ENCODE data around the gene NACC2.

DNA sequence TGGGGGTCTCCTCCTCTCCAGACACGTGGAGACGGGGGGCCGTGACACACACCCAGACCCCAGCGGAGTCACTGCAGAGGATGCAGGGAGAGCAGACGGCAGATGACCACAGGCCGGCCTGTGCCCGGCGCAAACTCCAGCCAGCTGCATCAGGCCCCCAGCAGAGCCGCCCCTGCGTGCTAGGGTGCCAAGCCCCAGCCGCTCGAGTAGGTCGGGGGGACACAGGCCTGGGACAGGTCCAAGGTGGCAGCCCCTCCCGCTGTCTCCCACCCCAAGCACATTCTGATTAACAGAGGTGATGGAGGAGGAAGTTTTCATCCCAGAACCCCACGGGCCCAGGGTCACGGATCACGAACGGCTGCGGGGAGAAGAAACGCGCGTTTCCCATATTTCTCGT, 14.4 kb downstream of the NACC2 start:
- TF ChIP-seq ZNF274 (IDR thresholded peaks at IDR 0.05; ENCODE audit: borderline replicate concordance, low read depth, low read length) (no peak), ATF1 (CRISPR knock-in tag; IDR thresholded peaks at IDR 0.05) (no peak), ATF1 (tag; IDR thresholded peaks at IDR 0.05) (no peak)

Measured in K562 (cell line).